Esophagus squamous epithelium (tissue), 4 donors: ENCODE measurements around the gene ACTBL2.

Experiments
- POLR2A ChIP-seq, 4 donors: fragments of 450-650 bp; IDR thresholded peaks; one replicate each; pipeline ENCODE4 v1.6.1; 2017; ENCODE audit warnings: antibody characterized with exemption in 4 of 4, mild to moderate bottlenecking in 4 of 4, moderate library complexity in 3 of 4
- TF ChIP-seq, protein P1 (sequence below), 6 experiments: fragments of 450-650 bp in 4 of 6; fragments of 200-600 bp in 2 of 6; sonication (generic) in 2 of 6; IDR thresholded peaks; one replicate each; pipeline ENCODE4 v1.5.1; 2016 to 2019; ENCODE audit warnings: antibody characterized with exemption in 6 of 6, mild to moderate bottlenecking in 4 of 6, moderate library complexity in 4 of 6

DNA sequence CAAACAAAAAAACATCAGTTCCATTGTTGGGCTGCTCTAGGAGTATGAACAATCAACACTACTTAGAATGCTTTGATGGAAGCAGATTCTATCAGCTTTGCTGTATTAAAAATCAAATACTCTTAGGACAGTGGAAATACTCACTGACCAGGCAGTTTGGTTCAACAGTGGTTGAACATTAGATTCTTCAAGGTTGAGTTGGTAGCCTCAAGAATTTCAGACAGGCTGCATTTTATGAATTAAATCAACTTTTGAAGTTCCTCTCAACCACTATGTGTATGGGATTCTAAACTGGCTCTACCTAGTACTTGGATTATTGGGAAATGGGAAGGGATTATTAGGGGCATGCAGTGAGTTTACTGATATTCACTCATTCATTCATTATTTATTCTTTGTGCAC, 35.0 kb downstream of the ACTBL2 start:
- TF ChIP-seq, protein P1, sequence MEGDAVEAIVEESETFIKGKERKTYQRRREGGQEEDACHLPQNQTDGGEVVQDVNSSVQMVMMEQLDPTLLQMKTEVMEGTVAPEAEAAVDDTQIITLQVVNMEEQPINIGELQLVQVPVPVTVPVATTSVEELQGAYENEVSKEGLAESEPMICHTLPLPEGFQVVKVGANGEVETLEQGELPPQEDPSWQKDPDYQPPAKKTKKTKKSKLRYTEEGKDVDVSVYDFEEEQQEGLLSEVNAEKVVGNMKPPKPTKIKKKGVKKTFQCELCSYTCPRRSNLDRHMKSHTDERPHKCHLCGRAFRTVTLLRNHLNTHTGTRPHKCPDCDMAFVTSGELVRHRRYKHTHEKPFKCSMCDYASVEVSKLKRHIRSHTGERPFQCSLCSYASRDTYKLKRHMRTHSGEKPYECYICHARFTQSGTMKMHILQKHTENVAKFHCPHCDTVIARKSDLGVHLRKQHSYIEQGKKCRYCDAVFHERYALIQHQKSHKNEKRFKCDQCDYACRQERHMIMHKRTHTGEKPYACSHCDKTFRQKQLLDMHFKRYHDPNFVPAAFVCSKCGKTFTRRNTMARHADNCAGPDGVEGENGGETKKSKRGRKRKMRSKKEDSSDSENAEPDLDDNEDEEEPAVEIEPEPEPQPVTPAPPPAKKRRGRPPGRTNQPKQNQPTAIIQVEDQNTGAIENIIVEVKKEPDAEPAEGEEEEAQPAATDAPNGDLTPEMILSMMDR (IDR thresholded peaks at IDR 0.05) = no peak
- no peak for TF ChIP-seq POLR2A (IDR thresholded peaks at IDR 0.05)
